IPS-18c (cell line): Measurements from ENCODE around the gene NID1.

Source experiments
- H3K4me3 ChIP-seq: 2 replicates; pipeline ENCODE4 v1.7.0; 2013; ENCODE audit warnings: low read depth, mild to moderate bottlenecking, low read length, moderate library complexity; ENCODE audit not compliant: insufficient read depth
- H3K9me3 ChIP-seq: one replicate; pipeline ENCODE4 v1.6.1; 2013; ENCODE audit warnings: mild to moderate bottlenecking, low read length, moderate library complexity; ENCODE audit not compliant: control insufficient read depth, insufficient read depth

NID1 gene, protein sequence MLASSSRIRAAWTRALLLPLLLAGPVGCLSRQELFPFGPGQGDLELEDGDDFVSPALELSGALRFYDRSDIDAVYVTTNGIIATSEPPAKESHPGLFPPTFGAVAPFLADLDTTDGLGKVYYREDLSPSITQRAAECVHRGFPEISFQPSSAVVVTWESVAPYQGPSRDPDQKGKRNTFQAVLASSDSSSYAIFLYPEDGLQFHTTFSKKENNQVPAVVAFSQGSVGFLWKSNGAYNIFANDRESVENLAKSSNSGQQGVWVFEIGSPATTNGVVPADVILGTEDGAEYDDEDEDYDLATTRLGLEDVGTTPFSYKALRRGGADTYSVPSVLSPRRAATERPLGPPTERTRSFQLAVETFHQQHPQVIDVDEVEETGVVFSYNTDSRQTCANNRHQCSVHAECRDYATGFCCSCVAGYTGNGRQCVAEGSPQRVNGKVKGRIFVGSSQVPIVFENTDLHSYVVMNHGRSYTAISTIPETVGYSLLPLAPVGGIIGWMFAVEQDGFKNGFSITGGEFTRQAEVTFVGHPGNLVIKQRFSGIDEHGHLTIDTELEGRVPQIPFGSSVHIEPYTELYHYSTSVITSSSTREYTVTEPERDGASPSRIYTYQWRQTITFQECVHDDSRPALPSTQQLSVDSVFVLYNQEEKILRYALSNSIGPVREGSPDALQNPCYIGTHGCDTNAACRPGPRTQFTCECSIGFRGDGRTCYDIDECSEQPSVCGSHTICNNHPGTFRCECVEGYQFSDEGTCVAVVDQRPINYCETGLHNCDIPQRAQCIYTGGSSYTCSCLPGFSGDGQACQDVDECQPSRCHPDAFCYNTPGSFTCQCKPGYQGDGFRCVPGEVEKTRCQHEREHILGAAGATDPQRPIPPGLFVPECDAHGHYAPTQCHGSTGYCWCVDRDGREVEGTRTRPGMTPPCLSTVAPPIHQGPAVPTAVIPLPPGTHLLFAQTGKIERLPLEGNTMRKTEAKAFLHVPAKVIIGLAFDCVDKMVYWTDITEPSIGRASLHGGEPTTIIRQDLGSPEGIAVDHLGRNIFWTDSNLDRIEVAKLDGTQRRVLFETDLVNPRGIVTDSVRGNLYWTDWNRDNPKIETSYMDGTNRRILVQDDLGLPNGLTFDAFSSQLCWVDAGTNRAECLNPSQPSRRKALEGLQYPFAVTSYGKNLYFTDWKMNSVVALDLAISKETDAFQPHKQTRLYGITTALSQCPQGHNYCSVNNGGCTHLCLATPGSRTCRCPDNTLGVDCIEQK

DNA sequence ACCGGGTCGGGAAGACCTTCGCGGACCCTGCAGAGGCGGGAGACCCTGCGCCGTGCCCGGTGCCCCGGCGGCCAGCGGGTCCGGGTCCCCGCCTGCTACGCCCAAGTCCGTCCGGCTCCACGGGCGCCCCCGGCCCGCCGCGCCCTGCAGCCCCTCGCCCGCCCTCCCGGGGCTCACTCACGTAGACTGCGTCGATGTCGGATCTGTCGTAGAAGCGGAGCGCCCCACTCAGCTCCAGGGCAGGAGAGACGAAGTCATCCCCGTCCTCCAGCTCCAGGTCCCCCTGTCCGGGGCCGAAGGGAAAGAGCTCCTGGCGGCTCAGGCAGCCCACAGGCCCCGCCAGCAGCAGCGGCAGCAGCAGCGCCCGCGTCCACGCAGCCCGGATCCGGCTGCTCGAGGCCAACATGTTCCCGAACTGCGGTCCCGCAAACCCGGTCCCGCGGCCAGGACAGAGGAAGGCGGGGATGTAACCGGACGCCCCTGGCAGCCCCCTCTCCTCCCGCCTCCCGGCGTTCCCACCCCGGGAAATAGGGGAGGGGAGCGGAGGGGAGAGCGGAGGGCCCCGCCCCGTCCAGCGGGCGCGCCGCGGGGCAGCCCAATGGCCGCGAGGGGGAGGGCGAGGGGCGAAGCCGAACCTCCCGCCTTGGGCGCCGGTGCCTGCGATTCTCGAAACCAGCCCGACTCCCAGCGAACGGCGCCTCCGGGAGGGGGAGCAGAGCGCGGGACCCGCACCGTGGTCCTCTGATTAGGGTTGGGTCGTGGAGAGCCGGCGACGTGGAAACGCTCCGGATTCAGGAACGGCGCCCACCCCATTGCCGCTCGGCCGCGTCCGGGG is at the start of gene NID1:
Gene NID1 (minus strand): TSS at position 417 of the 835 bp plus-strand sequence. CDS start 11 bp downstream, at position 406.
- no peaks in the 10 kb centered on the region for H3K9me3 ChIP-seq
- peak within 1 kb of the TSS; percentile 79 for H3K4me3 ChIP-seq

DNA sequence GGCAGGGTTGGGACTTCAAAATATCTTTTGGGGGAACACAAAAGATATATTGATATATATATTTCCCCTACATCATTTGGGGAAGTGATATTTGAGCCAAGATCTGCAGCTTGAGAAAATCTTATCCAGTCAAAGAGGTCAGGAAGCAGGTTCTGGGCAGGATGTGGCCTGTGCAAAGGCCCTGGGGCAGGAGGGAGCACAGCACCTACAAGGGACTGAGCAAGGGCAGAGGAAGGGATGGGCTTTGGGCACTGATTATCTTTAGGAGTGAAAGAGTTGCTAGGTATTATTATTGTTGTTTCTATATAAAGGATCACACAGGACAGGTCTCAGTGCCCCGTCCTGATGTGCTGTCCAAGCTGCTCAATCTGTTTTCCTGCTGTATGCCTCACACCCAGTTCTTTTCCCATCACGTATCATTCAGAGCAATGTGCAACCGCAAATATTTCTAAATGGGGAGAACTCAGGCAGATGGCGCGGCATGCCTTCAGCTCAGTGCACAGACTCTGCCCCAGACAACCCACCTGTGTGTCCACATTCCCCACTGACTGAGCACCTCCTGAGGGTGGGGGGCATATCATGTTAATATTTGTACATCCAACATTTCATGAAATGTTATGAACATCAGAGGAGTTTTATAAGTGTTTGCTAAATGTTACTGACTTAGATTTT is 49.3 kb upstream of the NID1 start:
- Histone ChIP-seq H3K4me3 (no peak overlapping the region), H3K9me3 (no peaks in the 10 kb centered on the region)

DNA sequence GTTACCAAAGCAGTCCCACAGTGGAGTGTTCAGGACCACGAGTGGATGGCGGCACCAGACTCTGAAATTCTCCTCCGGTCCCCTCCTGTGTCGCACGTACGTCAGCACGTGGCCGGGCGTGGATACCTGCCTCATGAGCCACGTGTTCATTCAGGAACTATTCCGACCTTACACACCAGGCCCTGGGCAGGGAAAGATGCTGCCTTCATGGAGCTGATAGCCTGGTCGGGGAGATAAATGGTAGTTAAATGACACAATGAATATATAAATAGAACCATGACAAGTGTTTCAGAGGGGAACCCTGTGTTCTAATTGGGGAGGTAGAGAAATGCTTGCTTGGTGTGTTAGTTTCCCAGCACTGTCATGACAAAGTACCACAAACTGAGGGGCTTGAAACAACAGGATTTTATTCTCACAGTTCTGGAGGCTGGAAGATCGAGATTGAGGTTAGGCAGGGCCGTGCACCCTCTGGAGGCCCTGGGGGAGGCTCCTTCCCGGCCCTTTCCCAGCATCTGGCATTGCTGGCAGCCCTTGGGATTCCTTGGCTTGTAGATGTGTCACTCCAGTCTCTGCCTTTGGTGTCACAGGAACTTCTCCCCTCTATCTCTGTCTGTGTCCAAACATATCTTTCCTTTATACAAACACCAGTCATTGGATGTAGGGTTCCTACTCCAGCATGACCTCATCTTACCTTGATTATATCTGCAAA is 48.6 kb upstream of the NID1 start:
- no peak overlapping the region for H3K4me3 ChIP-seq
- no peaks in the 10 kb centered on the region for H3K9me3 ChIP-seq

DNA sequence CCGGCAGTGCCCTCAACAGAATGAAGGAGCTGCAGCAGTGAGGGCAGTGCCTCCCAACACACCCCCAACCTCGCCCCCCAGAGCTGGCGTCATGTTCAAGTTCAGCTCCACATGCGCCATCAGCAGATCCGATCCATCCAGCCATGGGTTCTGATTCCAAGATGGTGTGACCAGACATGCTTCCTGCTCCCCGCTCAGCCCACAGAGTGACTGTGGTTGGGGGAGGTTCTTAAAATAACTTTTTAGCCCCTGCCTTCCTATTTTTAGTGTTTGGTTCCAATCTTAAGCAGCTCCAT is 47.4 kb upstream of the NID1 start:
- Histone ChIP-seq H3K9me3 (no peaks in the 10 kb centered on the region), H3K4me3 (no peak overlapping the region)

DNA sequence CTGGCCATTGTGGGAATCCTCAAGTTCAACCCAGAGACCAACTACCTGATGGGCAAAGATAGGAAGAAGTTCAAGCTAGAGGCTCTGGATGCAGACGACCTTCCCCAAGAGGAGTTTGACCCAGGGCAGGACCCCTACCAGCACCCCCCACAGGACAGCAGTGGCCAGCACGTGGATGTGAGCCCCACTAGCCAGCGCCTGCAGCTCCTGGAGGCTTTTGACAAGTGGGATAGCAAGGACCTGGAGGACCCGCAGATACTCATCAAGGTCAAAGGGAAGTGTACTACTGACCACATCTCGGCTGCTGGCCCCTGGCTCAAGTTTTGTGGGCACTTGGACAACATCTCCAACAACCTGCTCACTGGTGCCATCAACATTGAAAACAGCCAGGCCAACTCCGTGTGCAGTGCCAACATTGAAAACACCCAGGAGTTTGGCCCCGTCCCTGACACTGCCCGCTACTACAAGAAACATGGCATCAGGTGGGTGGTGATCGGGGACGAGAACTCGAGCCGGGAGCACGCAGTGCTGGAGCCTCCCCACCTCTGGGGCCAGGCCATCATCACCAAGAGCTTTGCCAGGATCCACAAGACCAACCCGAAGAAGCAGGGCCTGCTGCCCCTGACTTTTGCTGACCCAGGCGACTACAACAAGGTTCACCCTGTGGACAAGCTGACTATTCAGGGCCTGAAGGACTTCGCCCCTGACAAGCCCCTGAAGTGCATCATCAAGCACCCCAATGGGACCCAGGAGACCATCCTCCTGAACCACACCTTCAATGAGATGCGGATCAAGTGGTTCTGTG is 46.8 kb upstream of the NID1 start:
- no peaks in the 10 kb centered on the region for H3K9me3 ChIP-seq
- H3K4me3 ChIP-seq = no peak overlapping the region

DNA sequence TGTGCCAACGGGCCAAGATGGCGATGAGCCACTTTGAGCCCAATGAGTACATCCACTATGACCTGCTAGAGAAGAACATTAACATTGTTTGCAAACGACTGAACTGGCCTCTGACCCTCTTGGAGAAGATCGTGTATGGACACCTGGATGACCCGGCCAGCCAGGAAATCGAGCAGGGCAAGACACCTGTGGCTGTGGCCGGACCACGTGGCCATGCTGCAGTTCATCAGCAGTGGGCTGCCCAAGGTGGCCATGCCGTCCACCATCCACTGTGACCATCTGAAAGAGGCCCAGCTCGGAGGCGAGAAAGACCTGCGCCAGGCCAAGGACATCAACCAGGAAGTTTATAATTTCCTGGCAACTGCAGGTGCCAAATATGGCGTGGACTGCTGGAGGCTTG is 45.2 kb upstream of the NID1 start:
- Histone ChIP-seq H3K4me3 (no peak overlapping the region), H3K9me3 (no peaks in the 10 kb centered on the region)

DNA sequence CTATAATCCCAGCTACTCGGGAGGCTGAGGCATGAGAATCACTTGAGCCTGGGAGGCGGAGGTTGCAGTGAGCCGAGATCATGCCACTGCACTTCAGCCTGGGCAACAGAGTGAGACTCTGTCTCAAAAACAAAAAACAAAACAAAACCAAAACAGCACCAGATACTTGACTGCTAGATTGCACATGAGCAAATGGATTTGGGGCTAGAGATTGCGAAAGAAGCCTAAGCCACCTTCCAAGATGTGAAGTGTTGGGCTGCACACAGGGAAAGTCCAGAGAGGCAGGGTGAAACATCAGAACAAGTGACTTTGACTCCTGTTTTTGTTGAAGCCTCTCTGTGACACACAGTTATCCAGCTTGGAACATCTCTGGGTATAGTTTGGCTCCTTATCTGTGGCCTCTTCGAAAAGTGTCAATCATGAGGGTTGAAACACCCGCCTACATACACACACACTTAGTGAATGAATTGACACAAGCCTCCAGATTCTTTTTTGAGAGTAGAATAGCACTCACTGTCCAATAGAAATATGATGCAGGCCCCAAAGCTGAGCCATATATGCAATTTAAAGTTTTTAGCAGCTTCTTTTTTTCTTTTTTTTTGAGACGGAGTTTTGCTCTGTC is 43.2 kb upstream of the NID1 start:
- no peaks in the 10 kb centered on the region for H3K9me3 ChIP-seq
- no peak overlapping the region for H3K4me3 ChIP-seq

DNA sequence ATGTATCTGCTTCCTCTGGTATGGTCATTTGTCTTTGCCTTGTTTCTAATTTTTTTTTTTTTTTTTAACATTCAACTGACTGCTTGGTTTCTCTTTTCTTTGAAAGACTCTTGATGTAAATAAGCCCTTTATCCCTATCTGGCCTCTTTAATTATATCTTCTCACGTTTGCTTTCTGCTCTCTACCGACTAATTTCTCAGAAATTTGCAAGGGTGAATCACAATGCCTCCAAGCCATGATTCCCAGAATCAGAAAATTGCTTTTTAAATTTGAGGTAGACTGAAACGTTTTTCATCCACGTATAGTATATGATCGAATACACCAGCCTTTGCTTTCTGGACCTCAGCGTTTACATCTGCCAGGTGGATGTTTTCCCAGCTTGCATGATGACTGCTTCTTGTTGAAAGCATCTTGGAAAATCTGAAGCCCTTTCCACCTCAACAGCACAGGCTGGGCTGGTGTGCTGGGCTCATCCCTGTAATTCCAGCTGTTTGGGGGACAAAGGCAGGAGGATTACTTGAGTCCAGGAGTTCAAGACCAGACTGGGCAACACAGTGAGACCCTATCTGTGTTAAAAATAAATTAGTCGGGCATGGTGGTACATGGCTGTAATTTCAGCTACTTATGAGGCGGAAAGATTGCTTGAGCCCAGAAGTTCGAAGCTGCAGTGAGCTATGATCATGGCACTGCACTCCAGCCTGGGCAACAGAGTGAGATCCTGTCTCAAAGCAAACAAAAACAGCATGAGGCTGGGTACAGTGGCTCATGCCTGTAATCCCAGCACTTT is 42.4 kb upstream of the NID1 start:
- Histone ChIP-seq H3K4me3 (no peak overlapping the region), H3K9me3 (no peaks in the 10 kb centered on the region)

DNA sequence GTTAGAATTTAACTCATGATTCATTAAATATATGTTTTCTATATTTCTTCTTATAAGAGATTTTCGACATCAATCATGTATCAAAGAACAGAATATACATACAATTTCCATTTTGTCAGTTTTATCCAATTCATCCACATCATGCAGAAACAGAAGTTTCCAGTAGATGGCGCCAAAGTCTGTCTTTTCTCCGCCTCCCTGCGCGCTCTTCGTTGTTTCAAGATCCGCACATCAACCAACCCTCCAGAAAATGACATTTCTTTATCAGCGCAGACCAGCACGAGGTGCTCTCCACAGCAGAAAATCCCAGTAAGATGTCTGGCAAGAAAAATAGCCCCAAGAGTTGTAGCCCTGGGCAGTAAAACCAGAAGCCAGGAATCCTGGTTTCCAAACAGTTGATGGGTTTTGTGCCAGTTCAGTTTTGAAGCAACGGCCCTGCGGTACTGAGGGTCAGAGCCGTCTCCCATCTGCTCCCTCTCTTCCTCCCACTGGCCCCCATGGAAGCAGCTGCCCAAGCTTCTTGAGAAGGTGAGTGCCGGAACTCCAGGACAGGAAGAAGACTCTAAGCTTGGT is 38.8 kb upstream of the NID1 start:
- Histone ChIP-seq H3K4me3 (no peak overlapping the region), H3K9me3 (no peaks in the 10 kb centered on the region)

DNA sequence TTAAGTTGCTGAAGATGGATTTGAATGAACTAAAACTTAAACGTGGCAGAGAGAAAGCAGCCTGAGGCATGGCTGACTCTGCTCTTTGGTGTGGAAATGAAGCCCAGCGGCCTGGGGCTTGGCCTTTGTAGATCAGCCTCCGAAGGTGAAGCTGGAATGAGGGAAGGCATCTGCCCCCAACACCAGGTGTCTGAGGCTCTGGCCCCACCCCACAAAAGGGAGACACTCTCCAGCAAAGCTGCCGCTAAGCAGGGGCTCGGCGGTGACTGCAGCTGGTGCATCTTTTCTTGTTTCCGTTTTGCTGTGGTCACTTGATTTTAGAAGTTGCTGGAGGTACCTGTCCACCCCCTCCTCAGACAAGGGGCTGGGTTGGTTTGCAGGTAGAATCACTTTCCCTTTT is 38.2 kb upstream of the NID1 start:
- Histone ChIP-seq H3K4me3 (0 out of 2 replicates have a peak overlapping the region, but pooled peaks have one; percentile 0), H3K9me3 (no peaks in the 10 kb centered on the region)

DNA sequence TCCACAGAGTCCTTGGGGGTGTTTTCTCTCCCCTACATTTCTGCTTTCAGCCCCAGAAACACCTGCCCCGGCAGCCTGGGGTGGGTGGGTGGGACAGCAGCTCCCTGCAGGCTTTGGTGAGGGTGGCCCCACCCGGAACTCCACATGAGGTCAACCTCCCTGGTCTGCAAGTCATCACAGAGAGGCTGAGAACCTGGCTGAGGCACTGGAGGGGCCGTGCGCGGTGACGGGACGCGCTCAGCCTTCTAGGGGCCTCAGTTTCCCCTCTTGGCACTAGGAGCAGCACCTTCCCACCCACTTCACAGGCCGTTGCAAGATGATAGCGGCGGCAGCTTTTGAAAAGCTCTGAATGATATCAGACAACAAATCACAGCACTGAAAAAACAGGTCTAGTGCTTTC is 37.7 kb upstream of the NID1 start:
- no peaks in the 10 kb centered on the region for H3K9me3 ChIP-seq
- H3K4me3 ChIP-seq = no peak overlapping the region

DNA sequence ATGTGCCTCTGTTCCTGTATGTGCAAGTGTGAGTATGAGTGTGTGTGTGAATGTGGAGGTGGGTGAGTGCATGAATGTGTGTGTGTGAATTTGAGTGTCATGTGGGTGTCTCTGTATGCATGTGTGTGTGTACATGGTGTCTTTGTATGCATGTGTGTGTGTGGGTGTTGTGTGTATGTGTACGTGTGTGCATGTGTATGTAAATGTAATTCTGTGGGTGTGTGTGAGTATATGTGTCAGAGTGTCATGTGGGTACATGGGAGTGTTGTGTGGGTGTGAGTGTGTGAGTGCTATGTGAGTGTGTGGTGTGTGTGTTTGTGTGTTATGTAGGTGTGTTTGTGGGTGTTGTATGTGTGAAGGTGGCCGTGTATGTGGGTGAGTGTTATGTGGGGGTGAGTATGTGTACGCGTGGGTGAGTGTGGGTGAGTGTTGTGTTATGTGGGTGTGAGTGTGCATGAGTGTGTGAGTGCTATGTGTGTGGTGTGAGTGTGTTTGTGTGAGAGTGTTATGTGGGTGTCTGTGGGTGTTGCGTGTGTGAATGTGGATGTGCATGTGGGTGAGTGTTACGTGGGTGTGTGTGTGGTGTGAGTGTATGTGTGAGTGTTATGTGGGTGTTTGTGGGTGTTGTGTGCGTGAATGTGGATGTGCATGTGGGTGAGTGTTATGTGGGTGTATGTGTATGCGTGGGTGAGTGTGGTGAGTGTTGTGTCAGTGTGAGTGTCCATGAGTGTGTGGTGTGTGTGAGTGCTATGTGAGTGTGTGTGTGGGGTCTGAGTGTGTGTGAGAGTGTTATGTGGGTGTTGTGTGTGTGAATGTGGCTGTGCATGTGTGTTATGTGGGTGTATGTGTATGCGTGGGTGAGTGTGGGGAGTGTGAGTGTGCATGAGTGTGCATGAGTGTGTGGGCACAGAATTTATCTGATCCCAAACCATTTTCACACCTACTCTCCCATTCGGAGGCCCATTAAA is 36.6 kb upstream of the NID1 start:
- Histone ChIP-seq H3K9me3 (peaks cover 5% of the 10 kb centered on the region), H3K4me3 (no peak overlapping the region)

DNA sequence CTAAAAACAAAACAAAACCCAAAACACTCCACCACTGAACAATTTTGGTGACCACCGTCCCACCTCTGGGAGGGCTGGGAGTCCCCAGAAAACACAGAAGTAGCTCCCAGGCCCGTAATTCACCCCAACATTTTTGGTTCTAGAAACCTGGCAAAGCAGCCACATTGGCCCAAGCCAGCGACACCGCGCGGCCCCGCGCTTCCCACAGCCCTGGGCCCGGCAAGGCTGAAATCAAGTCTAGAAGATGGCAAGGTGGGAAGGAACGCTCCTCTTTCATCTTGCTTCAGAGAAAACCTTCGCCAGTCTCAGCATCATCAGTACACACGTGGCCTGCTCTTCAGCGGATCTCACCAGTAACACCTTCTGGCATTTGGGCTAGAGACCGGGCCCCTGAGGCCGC is 35.9 kb upstream of the NID1 start:
- H3K4me3 ChIP-seq = no peak overlapping the region
- H3K9me3 ChIP-seq = peaks cover 5% of the 10 kb centered on the region
